ENCODE results near the gene PDE4DIP. TPM values are rescaled to one million over a fixed set of nuclear protein-coding genes. Genes with fewer than 3 reads are reported as not detected.
"Not testable (repeated sequence)": the region's sequence is repeated elsewhere in the genome, so short reads cannot be mapped to it uniquely, and the experiment has no call there.

Gene PDE4DIP
- total and polyA plus RNA-seq, 2 donors (not counting 3 experiments of a cell fraction or from before 2014, with no cell fraction given): 6.3 to 26.4 TPM

- H3K27me3 ChIP-seq (ENCODE audit: control insufficient read depth in 2 of 2, insufficient read depth in 2 of 2, low read length in 2 of 2); H3K36me3 ChIP-seq (ENCODE audit: control insufficient read depth in 2 of 2, extremely low read depth in 1 of 2, insufficient read depth in 2 of 2, low read length in 2 of 2); DNase-seq (ENCODE audit: low read depth, low spot score); H3K4me2 ChIP-seq (ENCODE audit: insufficient read depth, low read length); CTCF ChIA-PET; H3K9me3 ChIP-seq (replicated peaks; ENCODE audit: control insufficient read depth, insufficient read depth, low read length); H3K9me1 ChIP-seq (replicated peaks; ENCODE audit: control insufficient read depth, extremely low read depth, insufficient read depth, low read length); H4K20me1 ChIP-seq (replicated peaks; ENCODE audit: control insufficient read depth, extremely low read depth, insufficient read depth, low read length); H3K9ac ChIP-seq (replicated peaks; ENCODE audit: extremely low read depth, insufficient read depth, low read length); POLR2A ChIA-PET; H3K79me2 ChIP-seq (ENCODE audit: control insufficient read depth, insufficient read depth, low read length); FAIRE-seq; intact Hi-C loops (cut with micrococcal nuclease); dilution Hi-C loops (cut with MboI; ENCODE audit: extremely low pct_ligation_motif_present, low sequenced_read_pairs); H3K27ac ChIP-seq (ENCODE audit: insufficient read depth, low read depth, low read length); BruUV-seq (replicated peaks); H3K4me1 ChIP-seq (ENCODE audit: control insufficient read depth, extremely low read depth, insufficient read depth, low read length); H2AFZ ChIP-seq (ENCODE audit: low read depth, low read length); H3K4me3 ChIP-seq (replicated peaks in 1 of 3; ENCODE audit: insufficient read depth in 1 of 3, low read depth in 1 of 3, low read length in 3 of 3): not testable (repeated sequence)
Observed at GRCh38 chr1:148879812-148880416, 35.7 kb downstream of the PDE4DIP start.

GRCh38 chr1:148881261-148881660, 37.0 kb downstream of the PDE4DIP start:
- H3K4me1 ChIP-seq (ENCODE audit: control insufficient read depth, extremely low read depth, insufficient read depth, low read length); H4K20me1 ChIP-seq (replicated peaks; ENCODE audit: control insufficient read depth, extremely low read depth, insufficient read depth, low read length); CTCF ChIA-PET; H3K79me2 ChIP-seq (ENCODE audit: control insufficient read depth, insufficient read depth, low read length); POLR2A ChIA-PET; H3K9ac ChIP-seq (replicated peaks; ENCODE audit: extremely low read depth, insufficient read depth, low read length); H3K27ac ChIP-seq (ENCODE audit: insufficient read depth, low read depth, low read length); BruUV-seq (replicated peaks); intact Hi-C loops (cut with micrococcal nuclease); DNase-seq (ENCODE audit: low read depth, low spot score); H3K4me3 ChIP-seq (replicated peaks in 1 of 3; ENCODE audit: insufficient read depth in 1 of 3, low read depth in 1 of 3, low read length in 3 of 3); H3K4me2 ChIP-seq (ENCODE audit: insufficient read depth, low read length); H3K9me1 ChIP-seq (replicated peaks; ENCODE audit: control insufficient read depth, extremely low read depth, insufficient read depth, low read length); dilution Hi-C loops (cut with MboI; ENCODE audit: extremely low pct_ligation_motif_present, low sequenced_read_pairs); FAIRE-seq; H3K36me3 ChIP-seq (ENCODE audit: control insufficient read depth in 2 of 2, extremely low read depth in 1 of 2, insufficient read depth in 2 of 2, low read length in 2 of 2); H3K9me3 ChIP-seq (replicated peaks; ENCODE audit: control insufficient read depth, insufficient read depth, low read length); H2AFZ ChIP-seq (ENCODE audit: low read depth, low read length); H3K27me3 ChIP-seq (ENCODE audit: control insufficient read depth in 2 of 2, insufficient read depth in 2 of 2, low read length in 2 of 2): not testable (repeated sequence)

- H3K79me2 ChIP-seq (ENCODE audit: control insufficient read depth, insufficient read depth, low read length); dilution Hi-C loops (cut with MboI; ENCODE audit: extremely low pct_ligation_motif_present, low sequenced_read_pairs); H3K4me2 ChIP-seq (ENCODE audit: insufficient read depth, low read length); FAIRE-seq; H2AFZ ChIP-seq (ENCODE audit: low read depth, low read length); H3K9me1 ChIP-seq (replicated peaks; ENCODE audit: control insufficient read depth, extremely low read depth, insufficient read depth, low read length); DNase-seq (ENCODE audit: low read depth, low spot score); H3K9me3 ChIP-seq (replicated peaks; ENCODE audit: control insufficient read depth, insufficient read depth, low read length); H3K4me1 ChIP-seq (ENCODE audit: control insufficient read depth, extremely low read depth, insufficient read depth, low read length); intact Hi-C loops (cut with micrococcal nuclease); CTCF ChIA-PET; H3K27me3 ChIP-seq (ENCODE audit: control insufficient read depth in 2 of 2, insufficient read depth in 2 of 2, low read length in 2 of 2); H4K20me1 ChIP-seq (replicated peaks; ENCODE audit: control insufficient read depth, extremely low read depth, insufficient read depth, low read length); H3K4me3 ChIP-seq (replicated peaks in 1 of 3; ENCODE audit: insufficient read depth in 1 of 3, low read depth in 1 of 3, low read length in 3 of 3); H3K27ac ChIP-seq (ENCODE audit: insufficient read depth, low read depth, low read length); H3K9ac ChIP-seq (replicated peaks; ENCODE audit: extremely low read depth, insufficient read depth, low read length); H3K36me3 ChIP-seq (ENCODE audit: control insufficient read depth in 2 of 2, extremely low read depth in 1 of 2, insufficient read depth in 2 of 2, low read length in 2 of 2); POLR2A ChIA-PET; BruUV-seq (replicated peaks): not testable (repeated sequence)
Observed at GRCh38 chr1:148885219-148885618, 41.0 kb downstream of the PDE4DIP start.

- H3K4me1 ChIP-seq (ENCODE audit: control insufficient read depth, extremely low read depth, insufficient read depth, low read length); H3K4me3 ChIP-seq (replicated peaks in 1 of 3; ENCODE audit: insufficient read depth in 1 of 3, low read depth in 1 of 3, low read length in 3 of 3); H3K36me3 ChIP-seq (ENCODE audit: control insufficient read depth in 2 of 2, extremely low read depth in 1 of 2, insufficient read depth in 2 of 2, low read length in 2 of 2); BruUV-seq (replicated peaks); intact Hi-C loops (cut with micrococcal nuclease); H4K20me1 ChIP-seq (replicated peaks; ENCODE audit: control insufficient read depth, extremely low read depth, insufficient read depth, low read length); H3K79me2 ChIP-seq (ENCODE audit: control insufficient read depth, insufficient read depth, low read length); H2AFZ ChIP-seq (ENCODE audit: low read depth, low read length); H3K9me1 ChIP-seq (replicated peaks; ENCODE audit: control insufficient read depth, extremely low read depth, insufficient read depth, low read length); H3K9me3 ChIP-seq (replicated peaks; ENCODE audit: control insufficient read depth, insufficient read depth, low read length); H3K4me2 ChIP-seq (ENCODE audit: insufficient read depth, low read length); H3K9ac ChIP-seq (replicated peaks; ENCODE audit: extremely low read depth, insufficient read depth, low read length); H3K27me3 ChIP-seq (ENCODE audit: control insufficient read depth in 2 of 2, insufficient read depth in 2 of 2, low read length in 2 of 2); FAIRE-seq; POLR2A ChIA-PET; dilution Hi-C loops (cut with MboI; ENCODE audit: extremely low pct_ligation_motif_present, low sequenced_read_pairs); H3K27ac ChIP-seq (ENCODE audit: insufficient read depth, low read depth, low read length); DNase-seq (ENCODE audit: low read depth, low spot score); CTCF ChIA-PET: not testable (repeated sequence)
Observed at GRCh38 chr1:148886293-148886692, 42.1 kb downstream of the PDE4DIP start.

All from endothelial cell of umbilical vein (primary cell).